COLO829 (cell line): Measurements from ENCODE around the gene PFN3.

Source experiments
- DNase-seq: peaks from one replicate; pipeline ENCODE4 v3.0.0; 2012; ENCODE audit warnings: low spot score

The PFN3 gene

GRCh38 chr5:177359860-177360259 lies 40.6 kb downstream of the PFN3 start:
- DNase-seq, result no peak

GRCh38 chr5:177359451-177359851 lies 41.0 kb downstream of the PFN3 start:
- DNase-seq, result no peak

- no peak for DNase-seq
Measured at GRCh38 chr5:177358370-177358819, 42.1 kb downstream of the PFN3 start.

GRCh38 chr5:177357459-177358351 lies 42.8 kb downstream of the PFN3 start, which contains the start of gene RGS14:
Gene RGS14 (plus strand): TSS chr5:177357924. CDS start chr5:177358025, 101 bp downstream.
- DNase-seq, result peak; percentile 45

GRCh38 chr5:177357146-177357458 lies 43.4 kb downstream of the PFN3 start:
- no peak for DNase-seq

GRCh38 chr5:177356746-177357145 lies 43.7 kb downstream of the PFN3 start:
- no peak for DNase-seq

- no peak for DNase-seq
Measured at GRCh38 chr5:177355868-177356168, 44.6 kb downstream of the PFN3 start.

- no peak for DNase-seq
Measured at GRCh38 chr5:177355162-177355867, 45.1 kb downstream of the PFN3 start.

GRCh38 chr5:177354711-177355110 lies 45.8 kb downstream of the PFN3 start:
- no peak for DNase-seq

GRCh38 chr5:177354256-177354655 lies 46.2 kb downstream of the PFN3 start:
- DNase-seq, result no peak

GRCh38 chr5:177353093-177353492 lies 47.4 kb downstream of the PFN3 start:
- DNase-seq, result no peak

GRCh38 chr5:177351392-177352329 lies 48.8 kb downstream of the PFN3 start, which contains the start of gene LMAN2:
Gene LMAN2 (minus strand): TSS chr5:177351668. CDS start chr5:177351647, 21 bp downstream.
- peak; percentile 89 for DNase-seq

GRCh38 chr5:177350776-177351391 lies 49.6 kb downstream of the PFN3 start:
- no peak for DNase-seq
